H9 (cell line): ENCODE data around the gene AJAP1. TPM values are rescaled to one million over a fixed set of nuclear protein-coding genes. Genes with fewer than 3 reads are reported as not detected.

Experiments used
- DNase-seq: peaks from one replicate; pipeline ENCODE4 v3.0.0-alpha.2; 2017
- H2AFZ ChIP-seq: one replicate; pipeline ENCODE4 v1.6.1; 2013; ENCODE audit warnings: mild to moderate bottlenecking, low read length, control low read depth, moderate library complexity
- H2AK5ac ChIP-seq: 2 replicates; pipeline ENCODE4 v1.6.1; 2013; ENCODE audit warnings: low read length, control low read depth, mixed read lengths; ENCODE audit not compliant: insufficient read length
- H2BK120ac ChIP-seq: one replicate; pipeline ENCODE4 v1.6.1; 2013; ENCODE audit warnings: low read depth, mild to moderate bottlenecking, low read length, control low read depth, inconsistent platforms; ENCODE audit not compliant: poor library complexity, severe bottlenecking
- H2BK12ac ChIP-seq: 2 replicates; pipeline ENCODE4 v1.6.1; 2013; ENCODE audit warnings: low read length, control low read depth, mixed read lengths, low read depth; ENCODE audit not compliant: insufficient read length
- H2BK15ac ChIP-seq: 2 replicates; pipeline ENCODE4 v1.6.1; 2013; ENCODE audit warnings: low read depth, low read length, control low read depth
- H2BK20ac ChIP-seq: one replicate; pipeline ENCODE4 v1.6.1; 2013; ENCODE audit warnings: low read depth, mild to moderate bottlenecking, low read length, control low read depth, inconsistent platforms; ENCODE audit not compliant: poor library complexity, severe bottlenecking
- H2BK5ac ChIP-seq: 2 replicates; pipeline ENCODE4 v1.6.1; 2013; ENCODE audit warnings: low read length, control low read depth, mixed read lengths; ENCODE audit not compliant: insufficient read length
- H3K14ac ChIP-seq: 2 replicates; pipeline ENCODE4 v1.6.1; 2013; ENCODE audit warnings: low read length, control low read depth; ENCODE audit not compliant: insufficient read depth
- H3K18ac ChIP-seq: 2 replicates; pipeline ENCODE4 v1.6.1; 2013; ENCODE audit warnings: low read depth, mild to moderate bottlenecking, mixed read lengths, low read length, control low read depth; ENCODE audit not compliant: insufficient read length
- H3K23ac ChIP-seq: 2 replicates; pipeline ENCODE4 v1.6.1; 2013; ENCODE audit warnings: low read length, control low read depth, mixed read lengths, low read depth; ENCODE audit not compliant: insufficient read length
- H3K23me2 ChIP-seq: 2 replicates; pipeline ENCODE4 v1.6.1; 2013; ENCODE audit warnings: low read depth, mild to moderate bottlenecking, mixed read lengths, low read length, control low read depth; ENCODE audit not compliant: insufficient read length, poor library complexity, severe bottlenecking
- H3K27ac ChIP-seq: 2 replicates; pipeline ENCODE4 v1.5.1; 2013; ENCODE audit warnings: low read length, control low read depth, mixed read lengths, low read depth; ENCODE audit not compliant: insufficient read length
- H3K27me3 ChIP-seq: 2 replicates; pipeline ENCODE4 v1.6.1; 2013; ENCODE audit warnings: low read length, control low read depth, inconsistent platforms; ENCODE audit not compliant: insufficient read depth
- H3K4ac ChIP-seq: 2 replicates; pipeline ENCODE4 v1.6.1; 2013; ENCODE audit warnings: low read depth, mild to moderate bottlenecking, control low read depth, inconsistent platforms, low read length, moderate library complexity
- H3K4me1 ChIP-seq: 2 replicates; pipeline ENCODE4 v1.6.1; 2013; ENCODE audit warnings: low read length, control low read depth, inconsistent platforms; ENCODE audit not compliant: insufficient read depth
- H3K4me2 ChIP-seq: 2 replicates; pipeline ENCODE4 v1.6.1; 2013; ENCODE audit warnings: low read length, control low read depth, mixed read lengths; ENCODE audit not compliant: insufficient read length, insufficient read depth
- H3K56ac ChIP-seq: 2 replicates; pipeline ENCODE4 v1.6.1; 2013; ENCODE audit warnings: low read depth, mild to moderate bottlenecking, mixed read lengths, low read length, control low read depth; ENCODE audit not compliant: insufficient read length
- H3K79me1 ChIP-seq: 2 replicates; pipeline ENCODE4 v1.6.1; 2013; ENCODE audit warnings: low read depth, mild to moderate bottlenecking, moderate library complexity, low read length, control low read depth, inconsistent platforms; ENCODE audit not compliant: insufficient read depth, poor library complexity, severe bottlenecking
- H3K79me2 ChIP-seq: 2 replicates; pipeline ENCODE4 v1.6.1; 2013; ENCODE audit warnings: low read length, control low read depth, inconsistent platforms; ENCODE audit not compliant: insufficient read depth
- H3K9ac ChIP-seq: 2 replicates; pipeline ENCODE4 v1.6.1; 2013; ENCODE audit warnings: low read length, control low read depth, mixed read lengths; ENCODE audit not compliant: insufficient read length; ENCODE audit errors: extremely low read depth
- H3K9me3 ChIP-seq: one replicate; pipeline ENCODE4 v1.6.1; 2013; ENCODE audit warnings: low read depth, low read length, inconsistent platforms; ENCODE audit not compliant: control insufficient read depth
- H3T11ph ChIP-seq: one replicate; pipeline ENCODE4 v1.6.1; 2013; ENCODE audit warnings: mild to moderate bottlenecking, low read length, control low read depth, inconsistent platforms
- H4K20me1 ChIP-seq: one replicate; pipeline ENCODE4 v1.6.1; 2013; ENCODE audit not compliant: control insufficient read depth, insufficient read length, insufficient read depth
- H4K5ac ChIP-seq: 2 replicates; pipeline ENCODE4 v1.6.1; 2013; ENCODE audit warnings: low read depth, mild to moderate bottlenecking, mixed read lengths, low read length, control low read depth; ENCODE audit not compliant: insufficient read length
- H4K8ac ChIP-seq: replicated peaks from 2 replicates; pipeline ENCODE4 v1.6.1; 2013; ENCODE audit warnings: low read length, control low read depth, mixed read lengths, low read depth; ENCODE audit not compliant: insufficient read length
- H4K91ac ChIP-seq: 2 replicates; pipeline ENCODE4 v1.6.1; 2013; ENCODE audit warnings: low read depth, mild to moderate bottlenecking, moderate library complexity, mixed read lengths, low read length, control low read depth; ENCODE audit not compliant: insufficient read length
- H3K27ac Mint-ChIP-seq, 3 experiments: 2 replicates in 2 of 3; 3 replicates in 1 of 3; pipeline ENCODE4 v1.8.0; 2020 to 2021; ENCODE audit warnings: mixed read lengths in 3 of 3, mild to moderate bottlenecking in 1 of 3, moderate library complexity in 1 of 3
- H3K27me3 Mint-ChIP-seq: 2 replicates; pipeline ENCODE4 v1.8.0; 2021; ENCODE audit warnings: low read depth, mild to moderate bottlenecking, moderate library complexity, mixed read lengths
- H3K36me3 Mint-ChIP-seq, 3 experiments: 2 replicates in 2 of 3; 3 replicates in 1 of 3; pipeline ENCODE4 v1.8.0; 2020 to 2021; ENCODE audit warnings: low read depth in 3 of 3, mixed read lengths in 3 of 3; ENCODE audit not compliant: insufficient read depth in 1 of 3
- H3K4me1 Mint-ChIP-seq, 2 experiments: 2 replicates each; pipeline ENCODE4 v1.8.0; 2020; ENCODE audit warnings: mixed read lengths in 2 of 2
- H3K4me3 Mint-ChIP-seq, 2 experiments: 2 replicates in 1 of 2; 3 replicates in 1 of 2; pipeline ENCODE4 v1.8.0; 2020 to 2021; ENCODE audit warnings: mild to moderate bottlenecking in 2 of 2, mixed read lengths in 2 of 2, moderate library complexity in 1 of 2
- H3K9me3 Mint-ChIP-seq, 2 experiments: 2 replicates in 1 of 2; 3 replicates in 1 of 2; pipeline ENCODE4 v1.8.0; 2020; ENCODE audit warnings: mild to moderate bottlenecking in 2 of 2, mixed read lengths in 2 of 2, moderate library complexity in 1 of 2
- WGBS: extraction: QIAGEN DNeasy Blood & Tissue Kit; methylation state at CpG from one replicate; pipeline ENCODE4 v1.1.7; 2013; ENCODE audit warnings: missing lambda C conversion rate, low lambda C conversion rate, mixed read lengths; ENCODE audit not compliant: insufficient read length; ENCODE audit errors: extremely low coverage; 5-methylcytosine and 5-hydroxymethylcytosine counted together
- total RNA-seq: library from RNA; stranded (reverse); gene quantifications from 2 replicates; pipeline ENCODE4 v1.2.1, GENCODE V29; 2021
- TF ChIP-seq, protein P1 (sequence below): fragments of 200-600 bp; sonication (generic); conservative IDR thresholded peaks from 3 replicates; pipeline ENCODE4 v1.8.0; 2021; ENCODE audit warnings: antibody characterized with exemption, mild to moderate bottlenecking

AJAP1 gene
- total RNA-seq, 1 experiment from 2014 or later: 8.6 TPM

DNA sequence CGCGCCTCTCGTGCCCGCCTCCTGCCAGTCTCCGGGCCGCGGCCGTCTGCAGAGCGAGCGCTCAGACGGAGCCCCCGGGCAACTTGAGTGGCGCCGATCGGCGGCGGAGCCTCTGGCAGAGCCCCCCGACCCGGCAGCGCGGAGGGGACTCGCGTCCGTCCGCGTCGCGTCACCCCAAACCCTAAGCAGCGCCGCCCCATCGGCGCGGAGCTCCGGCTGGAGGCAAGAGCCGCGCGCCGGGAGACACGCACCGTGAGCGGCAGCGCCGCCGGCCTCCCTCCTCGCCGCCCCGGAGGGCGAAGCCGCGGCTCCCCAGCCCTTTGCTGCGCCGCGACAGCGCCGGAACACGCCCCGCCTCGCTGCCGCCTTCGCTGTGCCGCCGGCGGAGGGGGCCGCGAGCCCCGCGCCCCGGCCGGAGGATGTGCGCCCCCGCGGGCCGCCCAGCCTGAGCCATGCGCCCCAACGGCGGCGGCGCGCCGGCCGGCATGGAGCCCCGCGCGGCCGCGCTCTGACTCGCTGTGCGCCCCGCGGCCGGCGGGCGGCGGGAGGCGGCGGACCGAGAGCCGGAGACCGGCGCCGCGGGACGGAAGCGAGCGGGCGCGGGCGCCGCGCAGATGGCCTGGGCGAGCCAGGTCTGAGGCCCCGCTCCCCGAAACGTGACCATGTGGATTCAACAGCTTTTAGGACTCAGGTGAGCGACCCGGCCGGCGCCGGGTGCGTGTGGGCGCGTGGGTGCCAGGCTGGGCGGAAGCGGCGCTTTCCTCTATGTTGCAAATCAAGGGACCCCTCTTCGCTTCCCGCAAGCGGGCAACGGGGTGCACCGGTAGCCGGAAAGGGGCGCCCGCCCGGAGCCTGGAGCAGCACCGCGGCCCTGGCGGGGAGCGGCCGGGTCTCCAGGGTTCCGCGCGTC lies 610 bp downstream of the AJAP1 start:
- Histone ChIP-seq H2BK120ac (no peak overlapping the region), H3K23ac (no peak overlapping the region), H2BK20ac (no peak overlapping the region), H4K91ac (no peak overlapping the region), H3K4ac (no peak overlapping the region), H4K8ac (no peak overlapping the region), H3K56ac (no peak overlapping the region), H3K79me2 (no peaks in the 10 kb centered on the region; the same call in 1 of the 2 replicates), H2BK15ac (no peak overlapping the region), H3K79me1 (no peaks in the 10 kb centered on the region), H3T11ph (no peak overlapping the region), H3K23me2 (peaks cover 13% of the 10 kb centered on the region), H3K4me1 (peaks cover 19% of the 10 kb centered on the region), H3K27me3 (peaks cover 25% of the 10 kb centered on the region; the same call in 1 of the 2 replicates), H3K14ac (no peak overlapping the region), H3K4me2 (peak overlapping the region; percentile 15), H2BK5ac (no peak overlapping the region), H3K9ac (no peak overlapping the region), H4K5ac (no peak overlapping the region), H3K9me3 (no peaks in the 10 kb centered on the region), H4K20me1 (no peaks in the 10 kb centered on the region), H2AFZ (no peak overlapping the region), H2AK5ac (no peak overlapping the region), H3K18ac (no peak overlapping the region), H3K27ac (no peak overlapping the region), H2BK12ac (no peak overlapping the region)
- peaks cover 37% of the 10 kb centered on the region in 2 experiments for H3K4me1 Mint-ChIP-seq
- H3K27ac Mint-ChIP-seq: no peak overlapping the region
- H3K9me3 Mint-ChIP-seq: peaks cover 0 to 3% of the 10 kb centered on the region in 2 experiments; a peak in 1 of 5 replicates
- no CpG with 5 or more reads among the region's 142 CpGs for WGBS
- H3K4me3 Mint-ChIP-seq: peak overlapping the region; percentile 58 to 77; a peak in 4 of 5 replicates
- TF ChIP-seq, protein P1, sequence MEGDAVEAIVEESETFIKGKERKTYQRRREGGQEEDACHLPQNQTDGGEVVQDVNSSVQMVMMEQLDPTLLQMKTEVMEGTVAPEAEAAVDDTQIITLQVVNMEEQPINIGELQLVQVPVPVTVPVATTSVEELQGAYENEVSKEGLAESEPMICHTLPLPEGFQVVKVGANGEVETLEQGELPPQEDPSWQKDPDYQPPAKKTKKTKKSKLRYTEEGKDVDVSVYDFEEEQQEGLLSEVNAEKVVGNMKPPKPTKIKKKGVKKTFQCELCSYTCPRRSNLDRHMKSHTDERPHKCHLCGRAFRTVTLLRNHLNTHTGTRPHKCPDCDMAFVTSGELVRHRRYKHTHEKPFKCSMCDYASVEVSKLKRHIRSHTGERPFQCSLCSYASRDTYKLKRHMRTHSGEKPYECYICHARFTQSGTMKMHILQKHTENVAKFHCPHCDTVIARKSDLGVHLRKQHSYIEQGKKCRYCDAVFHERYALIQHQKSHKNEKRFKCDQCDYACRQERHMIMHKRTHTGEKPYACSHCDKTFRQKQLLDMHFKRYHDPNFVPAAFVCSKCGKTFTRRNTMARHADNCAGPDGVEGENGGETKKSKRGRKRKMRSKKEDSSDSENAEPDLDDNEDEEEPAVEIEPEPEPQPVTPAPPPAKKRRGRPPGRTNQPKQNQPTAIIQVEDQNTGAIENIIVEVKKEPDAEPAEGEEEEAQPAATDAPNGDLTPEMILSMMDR: no peak
- H3K27me3 Mint-ChIP-seq: peaks cover 67% of the 10 kb centered on the region
- no peak for DNase-seq
- no peaks in the 10 kb centered on the region for H3K36me3 Mint-ChIP-seq
